Measurements from ENCODE around the gene DCAF15. TPM values are rescaled to one million over a fixed set of nuclear protein-coding genes. Genes with fewer than 3 reads are reported as not detected.

DCAF15 gene
- total RNA-seq, 1 donor from 2014 or later, result 83.4 TPM

- no peak for DNase-seq
- Mint-ChIP-seq H3K27ac (no peak overlapping the region), H3K9me3 (no peaks in the 10 kb centered on the region), H3K27me3 (no peaks in the 10 kb centered on the region), H3K36me3 (ENCODE audit: low read depth) (peaks cover 60% of the 10 kb centered on the region), H3K4me3 (no peak overlapping the region), H3K4me1 (no peaks in the 10 kb centered on the region)
- ChIA-PET CTCF (interaction anchor here (1.9 kb wide), 1 partner anchor 72 kb away, joined by 8 read pairs; the partner anchor contains the start of gene IL27RA), POLR2A (interaction anchor here (0.6 to 1.3 kb wide), 4 partner anchors 19 to 81 kb away, joined by 3 to 4 read pairs (median 3); partner anchors contain the start of gene IL27RA)
- TF ChIP-seq, protein P1, sequence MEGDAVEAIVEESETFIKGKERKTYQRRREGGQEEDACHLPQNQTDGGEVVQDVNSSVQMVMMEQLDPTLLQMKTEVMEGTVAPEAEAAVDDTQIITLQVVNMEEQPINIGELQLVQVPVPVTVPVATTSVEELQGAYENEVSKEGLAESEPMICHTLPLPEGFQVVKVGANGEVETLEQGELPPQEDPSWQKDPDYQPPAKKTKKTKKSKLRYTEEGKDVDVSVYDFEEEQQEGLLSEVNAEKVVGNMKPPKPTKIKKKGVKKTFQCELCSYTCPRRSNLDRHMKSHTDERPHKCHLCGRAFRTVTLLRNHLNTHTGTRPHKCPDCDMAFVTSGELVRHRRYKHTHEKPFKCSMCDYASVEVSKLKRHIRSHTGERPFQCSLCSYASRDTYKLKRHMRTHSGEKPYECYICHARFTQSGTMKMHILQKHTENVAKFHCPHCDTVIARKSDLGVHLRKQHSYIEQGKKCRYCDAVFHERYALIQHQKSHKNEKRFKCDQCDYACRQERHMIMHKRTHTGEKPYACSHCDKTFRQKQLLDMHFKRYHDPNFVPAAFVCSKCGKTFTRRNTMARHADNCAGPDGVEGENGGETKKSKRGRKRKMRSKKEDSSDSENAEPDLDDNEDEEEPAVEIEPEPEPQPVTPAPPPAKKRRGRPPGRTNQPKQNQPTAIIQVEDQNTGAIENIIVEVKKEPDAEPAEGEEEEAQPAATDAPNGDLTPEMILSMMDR (IDR thresholded peaks at IDR 0.05), result no peak
- no peak for ATAC-seq (ENCODE audit: low read depth)
- intact Hi-C loops (cut with micrococcal nuclease), result no loop called here
These were observed 7.0 kb downstream of the DCAF15 start for GRCh38 chr19:13959141-13959961.

DNA sequence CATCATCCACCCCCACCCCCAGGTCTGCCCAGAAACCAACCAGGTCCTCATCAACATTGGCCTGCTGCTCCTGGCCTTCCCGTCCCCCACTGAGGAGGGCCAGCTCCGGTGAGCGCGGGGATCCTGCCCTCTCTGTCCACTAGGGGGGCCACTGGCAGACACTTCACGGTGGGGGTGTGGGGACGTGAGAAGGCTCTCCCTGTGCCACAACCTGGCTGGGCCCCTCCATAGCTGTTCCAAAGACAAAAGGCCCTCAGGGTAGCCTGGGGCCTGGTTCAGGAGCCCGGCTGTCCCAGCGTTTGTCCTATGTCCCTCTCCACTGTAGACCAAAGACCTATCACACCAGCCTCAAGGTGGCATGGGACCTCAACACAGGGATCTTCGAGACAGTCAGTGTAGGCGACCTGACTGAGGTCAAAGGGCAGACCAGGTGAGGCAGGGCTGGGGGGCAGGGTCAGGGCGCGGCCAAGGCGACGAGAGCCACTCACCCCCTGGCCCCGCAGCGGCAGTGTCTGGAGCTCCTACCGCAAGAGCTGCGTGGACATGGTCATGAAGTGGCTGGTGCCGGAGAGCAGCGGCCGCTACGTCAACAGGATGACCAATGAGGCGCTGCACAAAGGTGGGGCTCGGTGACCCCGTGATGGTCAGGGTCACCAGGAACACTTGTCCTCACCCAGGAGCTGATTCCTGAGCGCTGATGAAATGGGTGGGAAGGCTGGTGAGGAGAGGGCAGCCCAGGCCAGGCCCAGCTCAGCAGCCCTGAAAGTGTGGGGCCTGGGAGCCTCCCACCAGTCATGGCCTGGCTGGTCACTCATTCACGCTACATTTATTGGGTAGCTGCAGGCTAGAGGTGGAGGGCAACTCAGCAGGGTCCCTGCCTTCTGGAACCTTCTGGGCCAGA, 7.9 kb downstream of the DCAF15 start:
- Mint-ChIP-seq H3K9me3 (no peaks in the 10 kb centered on the region), H3K36me3 (ENCODE audit: low read depth) (peaks cover 62% of the 10 kb centered on the region), H3K27me3 (no peaks in the 10 kb centered on the region), H3K27ac (no peak overlapping the region), H3K4me3 (no peak overlapping the region), H3K4me1 (no peaks in the 10 kb centered on the region)
- intact Hi-C loops (cut with micrococcal nuclease), result loop anchor here (2.0 kb wide), 1 partner anchor 73 kb away; no protein-coding TSS in a partner anchor
- ChIA-PET CTCF (interaction anchor here (1.9 kb wide), 1 partner anchor 71 kb away, joined by 8 read pairs; the partner anchor contains the start of gene IL27RA), POLR2A (interaction anchor here (0.6 to 1.3 kb wide), 6 partner anchors 18 to 80 kb away, joined by 3 to 4 read pairs (median 3); partner anchors contain the start of gene IL27RA)
- peak; percentile 57 for ATAC-seq (ENCODE audit: low read depth)
- DNase-seq, result no peak
- TF ChIP-seq, protein P1 (IDR thresholded peaks at IDR 0.05), result no peak

DNA sequence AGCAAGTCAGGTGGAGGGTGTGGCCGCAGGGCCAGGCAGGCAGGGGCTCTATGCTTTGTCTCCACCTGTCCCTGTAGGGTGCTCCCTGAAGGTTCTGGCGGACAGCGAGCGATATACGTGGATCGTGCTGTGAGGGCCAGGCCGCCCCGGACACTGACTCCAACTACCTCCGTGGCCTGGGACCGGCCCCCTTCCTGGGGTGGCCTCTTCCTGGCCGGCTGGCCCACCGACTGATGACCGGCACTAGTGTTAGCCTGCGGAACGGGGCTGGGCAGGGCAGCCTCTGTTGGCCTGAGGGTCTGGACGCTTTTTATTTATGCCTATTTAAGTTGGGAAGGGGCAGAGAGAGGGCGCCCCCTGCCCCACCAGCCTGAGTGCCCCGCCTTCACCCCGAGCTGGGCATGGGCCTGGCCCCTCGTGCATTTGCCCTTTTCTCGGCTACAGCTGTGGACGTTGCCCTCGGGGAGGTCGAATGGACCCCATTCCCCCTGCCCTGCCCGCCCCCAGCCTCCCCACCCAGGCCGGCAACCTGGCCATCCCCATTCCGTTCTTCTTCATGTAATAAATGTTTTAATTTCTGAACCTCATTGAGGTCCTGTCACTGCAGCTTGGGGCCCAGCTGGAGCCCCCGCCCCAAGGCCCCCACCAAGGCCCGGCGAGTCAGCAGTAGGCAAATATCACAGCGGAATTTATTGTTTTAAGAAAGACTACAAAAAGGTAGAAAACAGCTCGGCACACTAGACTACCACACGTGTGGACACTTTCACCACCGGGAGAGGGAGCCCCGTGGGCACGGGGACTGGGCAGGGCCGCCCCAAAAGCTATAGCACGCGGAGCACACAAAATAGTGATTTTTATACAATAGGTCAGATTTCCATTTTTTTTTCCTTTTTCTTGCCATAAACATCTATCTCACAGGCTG, 8.8 kb downstream of the DCAF15 start:
- Mint-ChIP-seq H3K4me3 (no peak overlapping the region), H3K27me3 (no peaks in the 10 kb centered on the region), H3K36me3 (ENCODE audit: low read depth) (peaks cover 58% of the 10 kb centered on the region), H3K4me1 (no peaks in the 10 kb centered on the region), H3K9me3 (no peaks in the 10 kb centered on the region), H3K27ac (no peak overlapping the region)
- DNase-seq (no peak), ATAC-seq (ENCODE audit: low read depth) (no peak)
- TF ChIP-seq, protein P1 (IDR thresholded peaks at IDR 0.05), result no peak
- intact Hi-C loops (cut with micrococcal nuclease), result loop anchor here (2.0 kb wide), 1 partner anchor 72 kb away; no protein-coding TSS in a partner anchor
- POLR2A ChIA-PET, result interaction anchor here (0.5 to 1.3 kb wide), 8 partner anchors 11 to 683 kb away, joined by 3 to 6 read pairs (median 3); partner anchors contain the start of gene IL27RA
- CTCF ChIA-PET, result interaction anchor here (1.2 to 1.9 kb wide), 2 partner anchors 18 to 71 kb away, joined by 3 to 8 read pairs; partner anchors contain the start of gene IL27RA

GRCh38 chr19:13961826-13962698, 9.8 kb downstream of the DCAF15 start:
- Mint-ChIP-seq H3K9me3 (no peaks in the 10 kb centered on the region), H3K4me3 (no peak overlapping the region), H3K36me3 (ENCODE audit: low read depth) (peaks cover 51% of the 10 kb centered on the region), H3K27ac (no peak overlapping the region), H3K27me3 (no peaks in the 10 kb centered on the region), H3K4me1 (no peaks in the 10 kb centered on the region)
- ChIA-PET POLR2A (interaction anchor here (0.6 to 1.2 kb wide), 4 partner anchors 32 to 684 kb away, joined by 3 to 6 read pairs (median 3); partner anchors contain the start of gene IL27RA), CTCF (interaction anchor here (1.2 kb wide), 1 partner anchor 17 kb away, joined by 3 read pairs; no protein-coding TSS in a partner anchor)
- no peak for ATAC-seq (ENCODE audit: low read depth)
- TF ChIP-seq, protein P1 (IDR thresholded peaks at IDR 0.05), result no peak
- intact Hi-C loops (cut with micrococcal nuclease), result loop anchor here (2.0 kb wide), 1 partner anchor 71 kb away; no protein-coding TSS in a partner anchor
- no peak for DNase-seq

Measured in activated B cell treated with CpG ODN at 0.5 μM for 24 hours (primary cell).